Fibroblast of lung (primary cell): ENCODE results near the gene PEPD. TPM values are rescaled to one million over a fixed set of nuclear protein-coding genes. Genes with fewer than 3 reads are reported as not detected.

Experiments
- DNase-seq, 2 donors: peaks; one replicate each; pipeline versions ENCODE4 v3.0.0 to v3.0.0-alpha.2; 2010; ENCODE audit warnings: low read depth in 2 of 2
- H2AFZ ChIP-seq: 2 replicates; pipeline ENCODE4 v1.5.1; 2012; ENCODE audit warnings: low read length, control low read depth, inconsistent platforms
- H3K27ac ChIP-seq: 2 replicates; pipeline ENCODE4 v1.5.1; 2011; ENCODE audit warnings: low read length, control low read depth; ENCODE audit not compliant: insufficient read depth
- H3K27me3 ChIP-seq: 2 replicates; pipeline ENCODE4 v1.5.1; 2011; ENCODE audit warnings: mild to moderate bottlenecking, low read length; ENCODE audit not compliant: control insufficient read depth, insufficient read depth
- H3K36me3 ChIP-seq: 2 replicates; pipeline ENCODE4 v1.5.1; 2011; ENCODE audit warnings: low read length; ENCODE audit not compliant: control insufficient read depth, insufficient read depth
- H3K4me1 ChIP-seq: 2 replicates; pipeline ENCODE4 v1.5.1; 2011; ENCODE audit warnings: low read length; ENCODE audit not compliant: control insufficient read depth, insufficient read depth; ENCODE audit errors: extremely low read depth
- H3K4me2 ChIP-seq: 2 replicates; pipeline ENCODE4 v1.5.1; 2011; ENCODE audit warnings: low read length, control low read depth; ENCODE audit not compliant: insufficient read depth; ENCODE audit errors: extremely low read depth
- H3K4me3 ChIP-seq, 4 experiments: fragments of 200-600 bp in 1 of 4; sonication (generic) in 1 of 4; replicated peaks in 1 of 4; 2 replicates each; pipeline ENCODE4 v1.5.1; 2011 to 2016; ENCODE audit warnings: low read length in 4 of 4, low read depth in 3 of 4, mild to moderate bottlenecking in 3 of 4, control low read depth in 2 of 4, inconsistent platforms in 1 of 4, mixed read lengths in 1 of 4; ENCODE audit not compliant: insufficient read depth in 1 of 4; ENCODE audit errors: control extremely low read depth in 1 of 4
- H3K79me2 ChIP-seq: 2 replicates; pipeline ENCODE4 v1.5.1; 2012; ENCODE audit warnings: mild to moderate bottlenecking, low read length, inconsistent platforms; ENCODE audit not compliant: control insufficient read depth, insufficient read depth
- H3K9ac ChIP-seq: 2 replicates; pipeline ENCODE4 v1.5.1; 2011; ENCODE audit warnings: mild to moderate bottlenecking, low read length, control low read depth; ENCODE audit not compliant: insufficient read depth
- H3K9me3 ChIP-seq: 2 replicates; pipeline ENCODE4 v1.5.1; 2012; ENCODE audit warnings: low read depth, low read length; ENCODE audit not compliant: control insufficient read depth, insufficient read depth
- H4K20me1 ChIP-seq: 2 replicates; pipeline ENCODE4 v1.5.1; 2011; ENCODE audit warnings: low read length; ENCODE audit not compliant: control insufficient read depth, insufficient read depth; ENCODE audit errors: extremely low read depth
- CTCF ChIP-seq, 2 donors: IDR thresholded peaks in 1 of 2; conservative IDR thresholded peaks in 1 of 2; 1 replicate in 1 of 2; 2 replicates in 1 of 2; pipeline ENCODE4 v1.5.1; 2011 to 2012; ENCODE audit warnings: low read length in 2 of 2, control low read depth in 1 of 2, inconsistent platforms in 1 of 2, low read depth in 1 of 2, mild to moderate bottlenecking in 1 of 2
- EZH2 ChIP-seq: IDR thresholded peaks from 2 replicates; pipeline ENCODE4 v1.5.1; 2012; ENCODE audit warnings: low read length, control low read depth, mild to moderate bottlenecking; ENCODE audit errors: missing control alignments
- polyA plus RNA-seq, 2 donors: library from polyadenylated mRNA; depleted of rRNA in 1 of 2; stranded (reverse) in 1 of 2; unstranded in 1 of 2; fragments of >200 nt; gene quantifications; 2 replicates each; pipeline ENCODE4 v1.2.1, GENCODE V29; 2011 to 2012; ENCODE audit warnings: missing spikeins in 1 of 2
- total RNA-seq: library from RNA; depleted of rRNA; stranded (reverse); fragments of >200 nt; gene quantifications from 2 replicates; pipeline ENCODE4 v1.2.1, GENCODE V29; 2014

Gene PEPD
- total and polyA plus RNA-seq, 2 donors (not counting 1 experiment from before 2014, with no cell fraction given): 59.8 to 81.9 TPM

- Histone ChIP-seq H3K4me1 (no peaks in the 10 kb centered on the region), H3K9me3 (no peaks in the 10 kb centered on the region), H3K27me3 (no peaks in the 10 kb centered on the region), H3K27ac (no peak overlapping the region), H3K4me2 (no peak overlapping the region), H3K4me3 (no peak overlapping the region), H3K9ac (no peak overlapping the region), H3K36me3 (no peaks in the 10 kb centered on the region), H2AFZ (no peak overlapping the region), H4K20me1 (no peaks in the 10 kb centered on the region), H3K79me2 (no peaks in the 10 kb centered on the region)
- no peak for TF ChIP-seq CTCF (conservative IDR thresholded peaks at IDR 0.05 in 1 of 2, IDR thresholded peaks at IDR 0.05 in 1 of 2; ENCODE audit: low read depth in 1 of 2, low read length in 2 of 2)
- no peak for TF ChIP-seq EZH2
- no peak for DNase-seq
Measured at GRCh38 chr19:33547676-33548075, 26.1 kb upstream of the PEPD start.

- no peak overlapping the region for H3K9ac ChIP-seq
- no peaks in the 10 kb centered on the region for H3K9me3 ChIP-seq
- no peak for DNase-seq
- H3K4me1 ChIP-seq: no peaks in the 10 kb centered on the region
- H3K4me2 ChIP-seq: no peak overlapping the region
- no peak overlapping the region for H2AFZ ChIP-seq
- no peaks in the 10 kb centered on the region for H3K79me2 ChIP-seq
- TF ChIP-seq CTCF (conservative IDR thresholded peaks at IDR 0.05 in 1 of 2, IDR thresholded peaks at IDR 0.05 in 1 of 2; ENCODE audit: low read depth in 1 of 2, low read length in 2 of 2) (no peak), EZH2 (no peak)
- no peak overlapping the region for H3K27ac ChIP-seq
- no peaks in the 10 kb centered on the region for H3K27me3 ChIP-seq
- H4K20me1 ChIP-seq: no peaks in the 10 kb centered on the region
- no peaks in the 10 kb centered on the region for H3K36me3 ChIP-seq
- H3K4me3 ChIP-seq: no peak overlapping the region
Measured at GRCh38 chr19:33546656-33547055, 25.1 kb upstream of the PEPD start.

- Histone ChIP-seq H3K27me3 (no peaks in the 10 kb centered on the region), H3K4me3 (no peak overlapping the region), H3K9ac (no peak overlapping the region), H3K36me3 (no peaks in the 10 kb centered on the region), H2AFZ (no peak overlapping the region), H3K79me2 (no peaks in the 10 kb centered on the region), H3K9me3 (no peaks in the 10 kb centered on the region), H3K4me2 (no peak overlapping the region), H3K27ac (no peak overlapping the region), H3K4me1 (no peaks in the 10 kb centered on the region), H4K20me1 (no peaks in the 10 kb centered on the region)
- no peak for DNase-seq
- no peak for TF ChIP-seq CTCF (conservative IDR thresholded peaks at IDR 0.05 in 1 of 2, IDR thresholded peaks at IDR 0.05 in 1 of 2; ENCODE audit: low read depth in 1 of 2, low read length in 2 of 2)
- TF ChIP-seq EZH2: no peak
Measured at GRCh38 chr19:33545217-33545981, 23.8 kb upstream of the PEPD start.
